K562 (cell line): Measurements from ENCODE around the gene MACF1. TPM values are rescaled to one million over a fixed set of nuclear protein-coding genes. Genes with fewer than 3 reads are reported as not detected.

ENCODE experiments used
- ARID1B ChIP-seq: fragments of 450-650 bp; IDR thresholded peaks from 2 replicates; pipeline ENCODE4 v1.6.1; 2016; ENCODE audit warnings: antibody characterized with exemption, mild to moderate bottlenecking, inconsistent platforms
- CBX1 ChIP-seq: sonication (generic); IDR thresholded peaks from 2 replicates; pipeline ENCODE4 v1.6.1; 2016; ENCODE audit warnings: antibody characterized with exemption, low read depth, mild to moderate bottlenecking
- CSDE1 ChIP-seq, 2 experiments: fragments of 450-650 bp; IDR thresholded peaks; 2 replicates each; pipeline ENCODE4 v1.6.1; 2016; ENCODE audit warnings: mild to moderate bottlenecking in 1 of 2
- EHMT2 ChIP-seq: fragments of 450-650 bp; IDR thresholded peaks from 2 replicates; pipeline ENCODE4 v1.6.1; 2018; ENCODE audit warnings: antibody characterized with exemption
- FOXK1 ChIP-seq: sonication (generic); formaldehyde crosslinking; IDR thresholded peaks from 2 replicates; pipeline ENCODE4 v1.8.0; 2022; ENCODE audit warnings: missing genetic modification reagents, mild to moderate bottlenecking, borderline replicate concordance
- HNRNPH1 ChIP-seq: fragments of 200-400 bp; formaldehyde crosslinking; optimal IDR thresholded peaks from 2 replicates; pipeline ENCODE3; 2017; ENCODE audit warnings: low read depth, mild to moderate bottlenecking, low read length, moderate library complexity
- LARP7 ChIP-seq: fragments of 450-650 bp; IDR thresholded peaks from 2 replicates; pipeline ENCODE4 v1.6.1; 2016
- NCOA1 ChIP-seq: fragments of 450-650 bp; IDR thresholded peaks from 2 replicates; pipeline ENCODE4 v1.6.1; 2016; ENCODE audit warnings: low read depth
- PHB ChIP-seq: fragments of 250-450 bp; sonication (Bioruptor Pico); IDR thresholded peaks from 2 replicates; pipeline ENCODE4 v1.5.0; 2021
- POLR3A ChIP-seq: IDR thresholded peaks from 2 replicates; pipeline ENCODE4 v1.6.1; 2011; ENCODE audit warnings: borderline replicate concordance, mild to moderate bottlenecking, moderate library complexity; ENCODE audit not compliant: insufficient read length, insufficient read depth; ENCODE audit errors: extremely low read depth
- SIN3A ChIP-seq, 2 experiments: fragments of 150-350 bp in 1 of 2; IDR thresholded peaks; 2 replicates each; pipeline ENCODE4 v1.6.1; 2011 to 2016; ENCODE audit warnings: borderline replicate concordance in 2 of 2, low read depth in 2 of 2, low read length in 2 of 2, mild to moderate bottlenecking in 2 of 2, moderate library complexity in 2 of 2; ENCODE audit not compliant: control insufficient read depth in 1 of 2
- TBP ChIP-seq: optimal IDR thresholded peaks from 2 replicates; pipeline ENCODE3; 2011; ENCODE audit warnings: low read depth, low read length, improper control_type of control experiment
- ZFX ChIP-seq: sonication (generic); formaldehyde crosslinking; IDR thresholded peaks from 2 replicates; pipeline ENCODE4 v1.8.0; 2022; ENCODE audit warnings: mild to moderate bottlenecking, missing genetic modification reagents, moderate library complexity
- ZNF785 ChIP-seq: fragments of 250-450 bp; sonication (Bioruptor Pico); IDR thresholded peaks from 2 replicates; pipeline ENCODE4 v1.4.0; 2020; ENCODE audit warnings: mild to moderate bottlenecking
- polyA plus RNA-seq, 8 experiments: library from polyadenylated mRNA; depleted of rRNA in 4 of 8; stranded (reverse) in 5 of 8; unstranded in 3 of 8; fragments of >200 nt; fragmentation: Nextera tagmentation in 2 of 8; fragmentation: Illumina TruSeq in 1 of 8; extraction: Ambion mirVana in 2 of 8; extraction: Trizol in 1 of 8; gene quantifications; 2 replicates each; pipeline versions ENCODE4 v1.2.1 to v1.2.3, GENCODE V29; 2011 to 2014; ENCODE audit warnings: inconsistent platforms in 1 of 8, missing spikeins in 1 of 8
- total RNA-seq, 7 experiments: library from RNA; depleted of rRNA in 6 of 7; stranded (reverse); fragments of >200 nt in 6 of 7; fragmentation: Illumina TruSeq in 2 of 7; extraction: Trizol in 2 of 7; gene quantifications; 2 replicates each; pipeline versions ENCODE4 v1.2.1 to v1.2.3, GENCODE V29; 2011 to 2021; ENCODE audit warnings: low replicate concordance in 1 of 7
- TF ChIP-seq, protein P1 (sequence below): sonication (generic); formaldehyde crosslinking; IDR thresholded peaks from 2 replicates; pipeline ENCODE4 v1.8.0; 2022; ENCODE audit warnings: missing genetic modification reagents, mild to moderate bottlenecking, borderline replicate concordance
- TF ChIP-seq, protein P2 (sequence below): sonication (generic); formaldehyde crosslinking; IDR thresholded peaks from 2 replicates; pipeline ENCODE4 v1.8.1; 2023; ENCODE audit warnings: mild to moderate bottlenecking, missing genetic modification reagents
- TF ChIP-seq, protein P3 (sequence below): fragments of 450-650 bp; formaldehyde crosslinking; IDR thresholded peaks from 2 replicates; pipeline ENCODE4 v1.4.0; 2020; ENCODE audit warnings: mild to moderate bottlenecking, moderate library complexity
- TF ChIP-seq, protein P4 (sequence below): sonication (generic); formaldehyde crosslinking; IDR thresholded peaks from 2 replicates; pipeline ENCODE4 v1.8.0; 2022; ENCODE audit warnings: missing genetic modification reagents, mild to moderate bottlenecking, moderate library complexity, borderline replicate concordance
- TF ChIP-seq, protein P5 (sequence below): IDR thresholded peaks from 2 replicates; pipeline ENCODE4 v1.6.1; 2014; ENCODE audit warnings: antibody characterized with exemption

Gene MACF1
- total and polyA plus RNA-seq, 9 of the 15 experiments (the other 6 are each of a cell fraction or from before 2014, with no cell fraction given) = 13.2 to 232 (median 112) TPM

DNA sequence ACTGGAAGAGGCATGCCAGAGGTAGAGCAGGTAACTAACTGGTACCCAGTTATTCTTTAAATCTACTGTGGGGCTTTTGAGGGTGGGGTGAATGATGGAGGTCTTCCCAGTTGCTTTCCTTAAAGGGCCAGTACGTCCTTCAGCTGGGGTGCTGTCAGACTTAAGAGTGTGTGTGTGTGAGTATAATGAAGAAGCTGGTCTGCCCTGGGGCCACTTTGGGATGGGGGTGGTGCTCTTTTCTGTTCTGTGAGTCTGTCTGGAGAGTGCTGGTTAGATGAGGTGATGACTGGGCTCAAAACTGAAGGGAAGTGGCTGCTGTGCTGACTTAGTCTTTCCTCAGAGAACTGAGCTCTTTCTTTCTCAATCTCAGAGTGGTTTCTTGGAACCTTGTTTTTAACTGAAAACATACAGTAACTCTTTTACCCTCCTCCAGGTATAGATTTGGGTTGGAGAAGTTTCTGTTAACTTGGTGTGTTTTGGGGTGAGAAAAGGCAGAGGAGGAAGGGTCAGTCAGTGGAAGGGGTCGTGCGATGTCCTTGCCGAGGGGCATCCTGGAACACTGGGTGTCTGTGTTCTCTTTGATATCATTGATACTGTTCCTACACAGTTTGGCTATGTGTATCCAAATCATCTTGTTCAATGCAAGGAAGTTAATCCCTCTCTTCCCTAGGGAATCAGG lies 746 bp downstream of the MACF1 start (continued):
- TF ChIP-seq HNRNPH1 (no peak), CBX1 (no peak), ZNF785 (no peak), ARID1B (no peak), SIN3A (IDR thresholded peaks at IDR 0.05; ENCODE audit: borderline replicate concordance in 2 of 2, control insufficient read depth in 1 of 2, low read depth in 2 of 2, low read length in 2 of 2) (0 out of 4 replicates have a peak, but pooled peaks of 1 of the 2 experiments have one; percentile 64), PHB (CRISPR knock-in tag) (no peak), CSDE1 (IDR thresholded peaks at IDR 0.05) (no peak), POLR3A (no peak), ZFX (CRISPR knock-in tag) (peak; percentile 51; the same call in 1 of the 2 replicates), LARP7 (peak; percentile 52; the same call in 1 of the 2 replicates), NCOA1 (no peak), FOXK1 (CRISPR knock-in tag) (no peak), EHMT2 (0 out of 2 replicates have a peak, but pooled peaks have one; percentile 17), TBP (peak; percentile 48)
- TF ChIP-seq, protein P1, sequence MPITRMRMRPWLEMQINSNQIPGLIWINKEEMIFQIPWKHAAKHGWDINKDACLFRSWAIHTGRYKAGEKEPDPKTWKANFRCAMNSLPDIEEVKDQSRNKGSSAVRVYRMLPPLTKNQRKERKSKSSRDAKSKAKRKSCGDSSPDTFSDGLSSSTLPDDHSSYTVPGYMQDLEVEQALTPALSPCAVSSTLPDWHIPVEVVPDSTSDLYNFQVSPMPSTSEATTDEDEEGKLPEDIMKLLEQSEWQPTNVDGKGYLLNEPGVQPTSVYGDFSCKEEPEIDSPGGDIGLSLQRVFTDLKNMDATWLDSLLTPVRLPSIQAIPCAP (CRISPR knock-in tag) = no peak
- TF ChIP-seq, protein P2, sequence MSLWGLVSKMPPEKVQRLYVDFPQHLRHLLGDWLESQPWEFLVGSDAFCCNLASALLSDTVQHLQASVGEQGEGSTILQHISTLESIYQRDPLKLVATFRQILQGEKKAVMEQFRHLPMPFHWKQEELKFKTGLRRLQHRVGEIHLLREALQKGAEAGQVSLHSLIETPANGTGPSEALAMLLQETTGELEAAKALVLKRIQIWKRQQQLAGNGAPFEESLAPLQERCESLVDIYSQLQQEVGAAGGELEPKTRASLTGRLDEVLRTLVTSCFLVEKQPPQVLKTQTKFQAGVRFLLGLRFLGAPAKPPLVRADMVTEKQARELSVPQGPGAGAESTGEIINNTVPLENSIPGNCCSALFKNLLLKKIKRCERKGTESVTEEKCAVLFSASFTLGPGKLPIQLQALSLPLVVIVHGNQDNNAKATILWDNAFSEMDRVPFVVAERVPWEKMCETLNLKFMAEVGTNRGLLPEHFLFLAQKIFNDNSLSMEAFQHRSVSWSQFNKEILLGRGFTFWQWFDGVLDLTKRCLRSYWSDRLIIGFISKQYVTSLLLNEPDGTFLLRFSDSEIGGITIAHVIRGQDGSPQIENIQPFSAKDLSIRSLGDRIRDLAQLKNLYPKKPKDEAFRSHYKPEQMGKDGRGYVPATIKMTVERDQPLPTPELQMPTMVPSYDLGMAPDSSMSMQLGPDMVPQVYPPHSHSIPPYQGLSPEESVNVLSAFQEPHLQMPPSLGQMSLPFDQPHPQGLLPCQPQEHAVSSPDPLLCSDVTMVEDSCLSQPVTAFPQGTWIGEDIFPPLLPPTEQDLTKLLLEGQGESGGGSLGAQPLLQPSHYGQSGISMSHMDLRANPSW (CRISPR knock-in tag) = no peak
- TF ChIP-seq, protein P3, sequence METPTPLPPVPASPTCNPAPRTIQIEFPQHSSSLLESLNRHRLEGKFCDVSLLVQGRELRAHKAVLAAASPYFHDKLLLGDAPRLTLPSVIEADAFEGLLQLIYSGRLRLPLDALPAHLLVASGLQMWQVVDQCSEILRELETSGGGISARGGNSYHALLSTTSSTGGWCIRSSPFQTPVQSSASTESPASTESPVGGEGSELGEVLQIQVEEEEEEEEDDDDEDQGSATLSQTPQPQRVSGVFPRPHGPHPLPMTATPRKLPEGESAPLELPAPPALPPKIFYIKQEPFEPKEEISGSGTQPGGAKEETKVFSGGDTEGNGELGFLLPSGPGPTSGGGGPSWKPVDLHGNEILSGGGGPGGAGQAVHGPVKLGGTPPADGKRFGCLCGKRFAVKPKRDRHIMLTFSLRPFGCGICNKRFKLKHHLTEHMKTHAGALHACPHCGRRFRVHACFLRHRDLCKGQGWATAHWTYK (CRISPR knock-in tag) = no peak
- TF ChIP-seq, protein P4, sequence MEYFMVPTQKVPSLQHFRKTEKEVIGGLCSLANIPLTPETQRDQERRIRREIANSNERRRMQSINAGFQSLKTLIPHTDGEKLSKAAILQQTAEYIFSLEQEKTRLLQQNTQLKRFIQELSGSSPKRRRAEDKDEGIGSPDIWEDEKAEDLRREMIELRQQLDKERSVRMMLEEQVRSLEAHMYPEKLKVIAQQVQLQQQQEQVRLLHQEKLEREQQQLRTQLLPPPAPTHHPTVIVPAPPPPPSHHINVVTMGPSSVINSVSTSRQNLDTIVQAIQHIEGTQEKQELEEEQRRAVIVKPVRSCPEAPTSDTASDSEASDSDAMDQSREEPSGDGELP (CRISPR knock-in tag) = 0 out of 2 replicates have a peak, but pooled peaks have one; percentile 11
- TF ChIP-seq, protein P5, sequence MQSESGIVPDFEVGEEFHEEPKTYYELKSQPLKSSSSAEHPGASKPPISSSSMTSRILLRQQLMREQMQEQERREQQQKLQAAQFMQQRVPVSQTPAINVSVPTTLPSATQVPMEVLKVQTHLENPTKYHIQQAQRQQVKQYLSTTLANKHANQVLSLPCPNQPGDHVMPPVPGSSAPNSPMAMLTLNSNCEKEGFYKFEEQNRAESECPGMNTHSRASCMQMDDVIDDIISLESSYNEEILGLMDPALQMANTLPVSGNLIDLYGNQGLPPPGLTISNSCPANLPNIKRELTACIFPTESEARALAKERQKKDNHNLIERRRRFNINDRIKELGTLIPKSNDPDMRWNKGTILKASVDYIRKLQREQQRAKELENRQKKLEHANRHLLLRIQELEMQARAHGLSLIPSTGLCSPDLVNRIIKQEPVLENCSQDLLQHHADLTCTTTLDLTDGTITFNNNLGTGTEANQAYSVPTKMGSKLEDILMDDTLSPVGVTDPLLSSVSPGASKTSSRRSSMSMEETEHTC = no peak
